DOHH2 (cell line): ENCODE results near the gene THOC1.

Experiments
- H3F3A ChIP-seq: fragments of 200-600 bp; sonication (generic), shearing (Covaris generic); 2 replicates; pipeline ENCODE4 v1.6.0; 2016; ENCODE audit warnings: antibody characterized with exemption, mild to moderate bottlenecking; ENCODE audit not compliant: control insufficient read depth, insufficient read depth
- H3K27ac ChIP-seq: fragments of 200-600 bp; sonication (generic); 2 replicates; pipeline ENCODE4 v1.5.1; 2014; ENCODE audit warnings: low read depth, mild to moderate bottlenecking, low read length, moderate library complexity
- H3K27me3 ChIP-seq: fragments of 200-600 bp; sonication (generic); 2 replicates; pipeline ENCODE4 v1.6.1; 2014; ENCODE audit warnings: mild to moderate bottlenecking, low read length, mixed read lengths; ENCODE audit not compliant: control insufficient read depth
- H3K36me3 ChIP-seq: fragments of 200-600 bp; sonication (generic); 2 replicates; pipeline ENCODE4 v1.6.1; 2014; ENCODE audit warnings: mild to moderate bottlenecking, low read length, moderate library complexity, mixed read lengths; ENCODE audit not compliant: control insufficient read depth
- H3K4me1 ChIP-seq: fragments of 200-600 bp; sonication (generic); 2 replicates; pipeline ENCODE4 v1.6.1; 2014; ENCODE audit warnings: mild to moderate bottlenecking, low read length, mixed read lengths; ENCODE audit not compliant: control insufficient read depth
- H3K4me2 ChIP-seq: fragments of 200-600 bp; sonication (generic); 2 replicates; pipeline ENCODE4 v1.6.0; 2014; ENCODE audit warnings: mild to moderate bottlenecking, low read length, moderate library complexity
- H3K4me3 ChIP-seq: fragments of 200-600 bp; sonication (generic); 2 replicates; pipeline ENCODE4 v1.5.1; 2014; ENCODE audit warnings: mild to moderate bottlenecking, low read length, mixed read lengths
- H3K79me2 ChIP-seq: fragments of 200-600 bp; sonication (generic); 2 replicates; pipeline ENCODE4 v1.6.1; 2014; ENCODE audit warnings: mild to moderate bottlenecking, low read length, mixed read lengths; ENCODE audit not compliant: control insufficient read depth
- H3K9me2 ChIP-seq: fragments of 200-600 bp; sonication (generic); replicated peaks from 2 replicates; pipeline ENCODE4 v1.6.1; 2014; ENCODE audit warnings: mild to moderate bottlenecking, low read length, mixed read lengths; ENCODE audit not compliant: control insufficient read depth
- H3K9me3 ChIP-seq: fragments of 200-600 bp; sonication (generic); 2 replicates; pipeline ENCODE4 v1.6.1; 2014; ENCODE audit warnings: antibody characterized with exemption, low read length, mixed read lengths; ENCODE audit not compliant: control insufficient read depth, insufficient read depth
- H4K20me1 ChIP-seq: fragments of 200-600 bp; sonication (generic); 2 replicates; pipeline ENCODE4 v1.6.0; 2014; ENCODE audit warnings: low read depth, mild to moderate bottlenecking, antibody characterized with exemption, low read length, moderate library complexity; ENCODE audit not compliant: control insufficient read depth, insufficient read depth
- CTCF ChIP-seq: fragments of 200-600 bp; sonication (generic); IDR thresholded peaks from one replicate; pipeline ENCODE4 v1.5.1; 2014; ENCODE audit warnings: antibody characterized with exemption, mild to moderate bottlenecking, low read depth, low read length; ENCODE audit not compliant: poor library complexity, severe bottlenecking
- EZH2phosphoT487 ChIP-seq: fragments of 200-600 bp; sonication (generic); IDR thresholded peaks from 2 replicates; pipeline ENCODE4 v1.6.1; 2017; ENCODE audit warnings: borderline replicate concordance, mild to moderate bottlenecking, antibody characterized with exemption, low read length, moderate library complexity, mixed read lengths

Gene THOC1

GRCh38 chr18:261398-262073, 6.3 kb downstream of the THOC1 start:
- TF ChIP-seq EZH2phosphoT487 (no peak), CTCF (no peak)
- peaks cover 12% of the 10 kb centered on the region for H3K4me1 ChIP-seq
- no peaks in the 10 kb centered on the region for H3K9me3 ChIP-seq
- H3K27me3 ChIP-seq: no peaks in the 10 kb centered on the region
- no peaks in the 10 kb centered on the region for H3F3A ChIP-seq
- peaks cover 92% of the 10 kb centered on the region for H3K36me3 ChIP-seq
- peaks cover 21% of the 10 kb centered on the region for H3K79me2 ChIP-seq
- H3K27ac ChIP-seq: no peak overlapping the region
- no peak overlapping the region for H3K4me2 ChIP-seq
- H4K20me1 ChIP-seq: 0 out of 2 replicates have a peak, but pooled peaks cover 3% of the 10 kb centered on the region
- H3K4me3 ChIP-seq: no peak overlapping the region
- H3K9me2 ChIP-seq: no peaks in the 10 kb centered on the region

- Histone ChIP-seq H3K4me1 (0 out of 2 replicates have a peak, but pooled peaks cover 2% of the 10 kb centered on the region), H4K20me1 (no peaks in the 10 kb centered on the region), H3K4me2 (no peak overlapping the region), H3K9me3 (no peaks in the 10 kb centered on the region), H3K9me2 (no peaks in the 10 kb centered on the region), H3F3A (no peaks in the 10 kb centered on the region), H3K27me3 (no peaks in the 10 kb centered on the region), H3K4me3 (no peak overlapping the region), H3K36me3 (peaks cover 94% of the 10 kb centered on the region), H3K27ac (no peak overlapping the region), H3K79me2 (peaks cover 11% of the 10 kb centered on the region)
- no peak for TF ChIP-seq EZH2phosphoT487
- TF ChIP-seq CTCF: no peak
Observed at GRCh38 chr18:260547-260946, 7.3 kb downstream of the THOC1 start.

GRCh38 chr18:255171-255570, 12.7 kb downstream of the THOC1 start:
- no peaks in the 10 kb centered on the region for H3K4me1 ChIP-seq
- no peak overlapping the region for H3K27ac ChIP-seq
- no peaks in the 10 kb centered on the region for H3F3A ChIP-seq
- no peaks in the 10 kb centered on the region for H4K20me1 ChIP-seq
- H3K4me2 ChIP-seq: no peak overlapping the region
- H3K9me2 ChIP-seq: no peaks in the 10 kb centered on the region
- H3K79me2 ChIP-seq: no peaks in the 10 kb centered on the region
- TF ChIP-seq CTCF (no peak), EZH2phosphoT487 (no peak)
- no peaks in the 10 kb centered on the region for H3K27me3 ChIP-seq
- no peak overlapping the region for H3K4me3 ChIP-seq
- no peaks in the 10 kb centered on the region for H3K9me3 ChIP-seq
- H3K36me3 ChIP-seq: peaks cover 95% of the 10 kb centered on the region
